GM21825 (cell line): ENCODE data around the gene CARNS1.
"Not testable (repeated sequence)": the region's sequence is repeated elsewhere in the genome, so short reads cannot be mapped to it uniquely, and the experiment has no call there.

Source experiments
- ATAC-seq: cut with Tn5 transposase; IDR thresholded peaks from one replicate; pipeline ENCODE4 v1.9.1; 2021; ENCODE audit warnings: mild to moderate bottlenecking, moderate library complexity; ENCODE audit not compliant: unreplicated experiment

CARNS1 gene

DNA sequence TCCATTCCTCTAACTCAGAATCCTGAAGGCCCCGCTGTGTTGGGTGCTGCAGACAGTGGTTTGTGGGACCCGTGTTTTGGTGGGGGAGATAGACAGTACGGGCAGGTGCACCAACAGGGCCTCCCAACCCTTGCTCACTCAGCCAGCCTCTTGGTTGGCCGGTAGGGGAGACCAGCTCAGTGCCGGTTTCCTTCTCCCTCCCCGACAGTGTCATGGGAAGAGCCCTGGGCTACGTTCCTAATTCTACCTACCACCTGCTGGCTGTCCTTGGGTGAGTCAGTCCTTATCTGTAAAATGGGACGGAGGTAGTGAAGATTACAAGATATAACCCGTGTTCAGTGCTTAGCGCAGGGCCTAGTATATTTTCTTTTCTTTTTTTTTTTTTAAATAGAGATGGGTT, 47.7 kb downstream of the CARNS1 start:
- no peak for ATAC-seq

GRCh38 chr11:67463680-67464410, 48.4 kb downstream of the CARNS1 start:
- no peak for ATAC-seq

DNA sequence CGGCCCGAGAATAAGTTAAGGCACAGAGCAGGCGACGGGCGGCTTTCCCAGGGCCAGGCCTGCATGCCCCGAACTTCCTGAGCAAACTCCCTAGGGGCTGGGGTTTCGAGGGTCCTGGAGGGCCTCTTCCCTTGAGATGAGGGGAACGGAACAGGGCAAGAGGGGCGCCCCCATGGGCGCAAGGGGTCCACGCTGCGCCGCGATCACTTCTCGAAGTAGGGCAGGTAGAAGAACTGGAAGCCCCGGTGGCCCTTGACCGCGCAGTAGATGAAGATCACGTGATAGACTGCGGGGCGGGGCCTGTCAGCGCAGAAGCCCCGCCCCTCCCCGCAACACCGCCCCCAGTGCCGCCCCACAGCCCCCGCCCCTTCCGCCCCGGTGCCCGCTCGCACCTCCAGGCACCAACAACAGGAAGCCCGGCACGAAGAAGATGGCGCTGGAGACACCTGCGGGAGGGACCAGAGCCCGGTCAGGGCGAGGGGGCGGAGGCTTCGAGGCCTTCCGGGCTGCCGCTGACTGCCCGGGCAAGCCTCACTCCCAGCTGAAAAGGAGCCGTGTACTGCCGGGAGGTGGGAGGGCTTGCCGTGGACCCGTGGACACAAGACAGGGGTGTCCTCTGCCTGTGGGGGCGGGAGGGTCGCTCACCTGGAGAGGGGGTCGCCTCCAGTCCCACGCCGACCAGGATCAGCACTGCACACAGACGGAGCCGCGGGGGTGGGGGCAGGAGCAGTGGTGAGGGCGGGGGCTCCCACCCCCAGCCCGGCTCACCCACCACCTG, 49.1 kb downstream of the CARNS1 start:
- peak; percentile 51 for ATAC-seq

DNA sequence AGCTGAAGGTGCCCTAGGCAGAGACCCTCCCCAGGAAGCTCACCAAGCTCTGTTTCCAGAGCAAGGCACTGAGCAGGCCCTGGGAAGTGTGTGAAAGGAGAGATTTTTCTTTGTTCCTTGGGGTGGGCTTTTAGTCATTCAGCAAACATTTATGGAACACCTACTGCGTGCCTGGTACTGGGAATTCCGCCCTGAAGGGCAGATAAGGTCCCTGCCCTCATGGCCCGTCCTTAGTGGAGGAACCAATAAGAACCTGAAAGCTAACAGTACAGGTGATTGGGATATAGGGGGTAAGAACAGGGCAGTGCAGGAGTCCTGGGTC, 49.7 kb downstream of the CARNS1 start:
- ATAC-seq: no peak

DNA sequence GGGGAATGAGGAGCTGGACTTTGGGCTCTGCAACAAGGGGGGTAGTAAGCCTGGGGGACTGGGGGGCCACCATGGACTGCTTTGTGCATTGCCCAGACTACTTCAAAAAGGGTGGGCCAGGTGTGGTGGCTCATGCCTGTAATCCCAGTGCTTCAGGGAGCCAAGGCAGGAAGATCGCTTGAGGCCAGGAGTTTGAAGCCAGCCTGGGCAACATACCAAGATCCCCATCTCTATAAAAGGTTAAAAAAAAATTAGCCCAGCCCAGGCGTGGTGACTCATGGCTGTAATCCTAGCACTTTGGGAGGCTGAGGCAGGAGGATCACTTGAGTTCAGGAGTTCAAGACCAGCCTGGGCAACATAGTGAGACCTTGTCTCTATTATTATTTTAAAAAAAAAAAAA, 50.1 kb downstream of the CARNS1 start:
- ATAC-seq: not testable (repeated sequence)

GRCh38 chr11:67466367-67466766, 50.9 kb downstream of the CARNS1 start:
- no peak for ATAC-seq

GRCh38 chr11:67466962-67467771, 51.7 kb downstream of the CARNS1 start:
- ATAC-seq: no peak

GRCh38 chr11:67468056-67468455, 52.6 kb downstream of the CARNS1 start:
- no peak for ATAC-seq

GRCh38 chr11:67468456-67468758, 52.9 kb downstream of the CARNS1 start:
- ATAC-seq: no peak

DNA sequence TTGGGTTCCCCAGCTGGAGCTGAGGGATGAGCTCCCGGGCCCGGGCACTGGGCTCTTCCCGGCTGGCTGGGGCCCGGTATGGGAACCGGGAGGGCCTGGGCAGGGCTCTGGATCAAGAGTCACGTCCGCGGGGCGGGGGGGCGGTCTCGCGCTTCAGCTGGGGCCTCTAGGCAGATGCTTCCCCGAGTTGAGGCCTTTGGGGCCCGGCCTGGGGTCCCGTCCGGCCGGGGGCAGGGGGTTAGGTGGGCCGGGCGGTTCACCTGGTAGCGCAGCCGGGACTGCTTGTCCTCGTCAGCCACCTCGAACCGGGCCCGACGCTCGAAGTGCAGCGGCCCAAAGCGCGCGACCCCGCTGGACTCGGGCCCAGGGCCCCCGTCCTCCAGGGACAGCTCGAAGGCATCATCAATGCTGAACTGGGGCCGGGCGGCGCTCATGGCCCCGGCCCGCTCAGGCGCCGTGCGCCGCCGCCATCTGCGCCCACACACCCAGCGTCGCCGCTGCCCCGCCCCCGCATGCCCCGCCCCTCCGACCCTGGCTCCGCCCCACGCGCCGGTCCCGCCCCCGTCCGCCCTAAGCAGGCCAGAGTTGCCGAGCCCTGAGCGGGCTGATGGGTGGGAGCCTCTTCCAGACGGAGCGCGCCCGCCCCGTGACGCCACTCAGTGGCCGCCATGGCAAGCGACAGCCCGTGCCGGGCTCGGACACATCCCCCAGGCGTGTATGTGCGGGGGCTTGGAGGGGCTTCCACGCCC, 53.5 kb downstream of the CARNS1 start, which contains the start of gene TMEM134:
Gene TMEM134 (minus strand): TSS at position 493 of the 749 bp plus-strand sequence. CDS start 59 bp downstream, at position 434.
- peak; percentile 60 for ATAC-seq

DNA sequence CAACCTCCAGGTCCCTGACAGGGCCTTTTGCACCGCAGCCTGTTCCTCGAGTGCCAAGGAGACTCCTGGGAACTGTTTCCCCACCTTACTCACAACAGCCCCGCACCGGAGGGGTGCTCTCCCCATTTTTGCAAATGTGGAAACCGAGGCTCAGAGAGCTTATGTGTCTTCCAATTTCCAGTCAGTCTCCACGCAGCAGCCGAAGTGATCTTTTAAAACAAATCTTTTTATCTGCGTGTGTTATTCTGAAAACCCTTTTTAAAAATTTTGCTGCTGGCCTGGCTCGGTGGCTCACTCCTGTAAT, 54.0 kb downstream of the CARNS1 start:
- ATAC-seq: no peak

DNA sequence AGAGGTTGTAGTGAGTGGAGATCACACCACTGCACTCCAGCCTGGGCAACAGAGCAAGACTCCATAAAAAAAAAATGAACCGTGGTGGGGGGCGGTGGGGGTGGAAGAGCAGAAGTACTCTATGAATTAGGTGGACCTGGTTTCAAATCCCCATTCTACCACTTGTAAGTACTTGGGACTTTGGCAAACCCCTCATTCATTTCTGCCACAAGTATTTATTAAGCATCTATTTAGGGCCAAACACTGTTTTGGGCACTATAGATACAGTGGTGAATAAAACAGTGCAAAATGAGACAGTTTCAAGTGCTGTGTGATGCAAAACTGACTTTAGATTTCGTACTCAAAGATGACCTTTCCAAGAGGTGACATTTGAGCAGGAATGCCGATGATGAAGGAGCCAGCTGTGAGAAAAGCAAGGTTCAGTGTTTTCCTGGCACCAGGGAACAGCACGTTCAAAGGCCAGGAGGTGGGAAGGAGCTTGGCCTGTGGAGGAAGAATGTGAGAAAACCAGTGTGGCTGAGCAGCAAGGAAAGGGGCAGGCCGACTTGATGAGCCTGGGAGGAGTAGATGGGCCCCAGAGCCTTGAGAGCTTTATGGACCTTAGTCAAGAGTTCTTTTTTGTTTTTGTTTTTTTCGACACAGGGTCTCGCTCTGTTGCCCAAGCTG, 55.0 kb downstream of the CARNS1 start:
- ATAC-seq: no peak

DNA sequence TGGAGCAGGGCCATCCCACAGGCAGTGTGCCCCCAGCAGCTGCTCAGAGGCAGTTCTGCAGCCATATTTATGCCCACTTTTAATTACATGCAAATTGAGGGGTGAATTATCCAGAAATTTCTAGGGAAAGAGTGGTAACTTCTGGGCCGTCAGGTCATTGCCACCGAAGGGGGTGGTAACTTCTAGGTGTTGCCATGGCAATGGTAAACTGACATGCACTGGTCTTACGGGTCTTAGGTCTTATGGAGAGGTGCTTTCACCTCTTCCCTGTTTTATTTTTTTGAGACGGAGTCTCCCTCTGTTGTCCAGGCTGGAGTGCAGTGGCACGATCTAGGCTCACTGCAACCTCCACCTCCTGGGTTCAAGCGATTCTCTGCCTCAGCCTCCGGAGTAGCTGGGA, 57.4 kb downstream of the CARNS1 start:
- no peak for ATAC-seq
